Lower lobe of right lung (tissue), 2 donors: ENCODE data around the gene SAPCD1. TPM values are rescaled to one million over a fixed set of nuclear protein-coding genes. Genes with fewer than 3 reads are reported as not detected.

ENCODE experiments used
- ATAC-seq, 2 donors: fragments of 200-7000 bp; cut with Tn5 transposase; one replicate each; pipeline ENCODE4 v1.9.1; 2020 to 2022; ENCODE audit warnings: mild to moderate bottlenecking in 2 of 2, moderate library complexity in 2 of 2
- DNase-seq: peaks from one replicate; pipeline ENCODE4 v3.0.0-alpha.2; 2020
- H3K27ac ChIP-seq: fragments of 200-600 bp; one replicate; pipeline ENCODE4 v1.8.0; 2022
- H3K27me3 ChIP-seq: fragments of 200-600 bp; one replicate; pipeline ENCODE4 v1.8.0; 2022; ENCODE audit warnings: low read depth
- H3K36me3 ChIP-seq: fragments of 200-600 bp; one replicate; pipeline ENCODE4 v1.8.0; 2022; ENCODE audit warnings: mild to moderate bottlenecking
- H3K4me1 ChIP-seq: fragments of 200-600 bp; one replicate; pipeline ENCODE4 v1.8.0; 2022
- H3K4me3 ChIP-seq: fragments of 200-600 bp; one replicate; pipeline ENCODE4 v1.8.0; 2022; ENCODE audit warnings: mild to moderate bottlenecking
- H3K9me3 ChIP-seq: fragments of 200-600 bp; one replicate; pipeline ENCODE4 v1.8.0; 2022
- intact Hi-C: fragments of 100-400 bp; cut with DNase I; formaldehyde crosslinking; loops from one replicate; pipeline ENCODE4 v1.11.0; 2022
- total RNA-seq: library from RNA; stranded (reverse); fragmentation: NEBNext Ultra II Directional; extraction: Animal tissue kit (Norgen Biotek cat#: 25700); gene quantifications from one replicate; pipeline ENCODE4 v1.2.1, GENCODE V29; 2021
- TF ChIP-seq, protein P1 (sequence below): fragments of 200-600 bp; IDR thresholded peaks from one replicate; pipeline ENCODE4 v1.8.0; 2022; ENCODE audit warnings: antibody characterized with exemption, mild to moderate bottlenecking
- donor health status: DM: no; HTN: yes; CAD: no; lungs with severe emphysema.

The SAPCD1 gene
- total RNA-seq, 1 donor from 2014 or later, result 1.2 TPM

DNA sequence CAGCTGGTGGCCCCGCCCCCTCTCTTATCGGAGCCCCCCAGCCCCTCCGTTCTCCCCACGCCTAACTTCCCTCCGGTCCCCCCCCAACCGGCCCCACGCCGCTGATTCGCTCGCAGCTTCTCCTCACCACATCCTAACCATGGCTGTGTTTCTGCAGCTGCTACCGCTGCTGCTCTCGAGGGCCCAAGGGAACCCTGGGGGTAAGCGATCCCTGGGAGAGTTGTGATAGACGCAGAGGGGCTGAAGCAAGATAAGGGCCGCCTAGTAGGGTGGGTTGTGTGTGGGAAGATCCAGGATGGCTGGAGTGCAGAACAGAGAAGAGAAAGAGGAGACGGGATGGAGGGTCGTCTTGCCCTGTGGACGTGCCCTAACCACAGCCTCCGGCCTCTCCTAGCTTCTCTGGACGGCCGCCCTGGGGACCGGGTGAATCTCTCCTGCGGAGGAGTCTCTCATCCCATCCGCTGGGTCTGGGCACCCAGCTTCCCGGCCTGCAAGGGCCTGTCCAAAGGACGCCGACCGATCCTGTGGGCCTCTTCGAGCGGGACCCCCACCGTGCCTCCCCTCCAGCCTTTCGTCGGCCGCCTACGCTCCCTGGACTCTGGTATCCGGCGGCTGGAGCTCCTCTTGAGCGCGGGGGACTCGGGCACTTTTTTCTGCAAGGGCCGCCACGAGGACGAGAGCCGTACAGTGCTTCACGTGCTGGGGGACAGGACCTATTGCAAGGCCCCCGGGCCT is 39.0 kb upstream of the SAPCD1 start, which contains the start of gene MPIG6B:
MPIG6B (plus strand) TSS at position 129 of the 735 bp plus-strand sequence; CDS start at position 140, 11 bp downstream.
- Histone ChIP-seq H3K36me3 (peaks cover 22% of the 10 kb centered on the region), H3K4me1 (peaks cover 30% of the 10 kb centered on the region), H3K9me3 (no peaks in the 10 kb centered on the region), H3K4me3 (no peak within 1 kb of the TSS), H3K27me3 (no peaks in the 10 kb centered on the region), H3K27ac (no peak within 1 kb of the TSS)
- TF ChIP-seq, protein P1, sequence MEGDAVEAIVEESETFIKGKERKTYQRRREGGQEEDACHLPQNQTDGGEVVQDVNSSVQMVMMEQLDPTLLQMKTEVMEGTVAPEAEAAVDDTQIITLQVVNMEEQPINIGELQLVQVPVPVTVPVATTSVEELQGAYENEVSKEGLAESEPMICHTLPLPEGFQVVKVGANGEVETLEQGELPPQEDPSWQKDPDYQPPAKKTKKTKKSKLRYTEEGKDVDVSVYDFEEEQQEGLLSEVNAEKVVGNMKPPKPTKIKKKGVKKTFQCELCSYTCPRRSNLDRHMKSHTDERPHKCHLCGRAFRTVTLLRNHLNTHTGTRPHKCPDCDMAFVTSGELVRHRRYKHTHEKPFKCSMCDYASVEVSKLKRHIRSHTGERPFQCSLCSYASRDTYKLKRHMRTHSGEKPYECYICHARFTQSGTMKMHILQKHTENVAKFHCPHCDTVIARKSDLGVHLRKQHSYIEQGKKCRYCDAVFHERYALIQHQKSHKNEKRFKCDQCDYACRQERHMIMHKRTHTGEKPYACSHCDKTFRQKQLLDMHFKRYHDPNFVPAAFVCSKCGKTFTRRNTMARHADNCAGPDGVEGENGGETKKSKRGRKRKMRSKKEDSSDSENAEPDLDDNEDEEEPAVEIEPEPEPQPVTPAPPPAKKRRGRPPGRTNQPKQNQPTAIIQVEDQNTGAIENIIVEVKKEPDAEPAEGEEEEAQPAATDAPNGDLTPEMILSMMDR, result no peak
- intact Hi-C loops, result no loop called here
- DNase-seq, result no peak
- no peak for ATAC-seq

DNA sequence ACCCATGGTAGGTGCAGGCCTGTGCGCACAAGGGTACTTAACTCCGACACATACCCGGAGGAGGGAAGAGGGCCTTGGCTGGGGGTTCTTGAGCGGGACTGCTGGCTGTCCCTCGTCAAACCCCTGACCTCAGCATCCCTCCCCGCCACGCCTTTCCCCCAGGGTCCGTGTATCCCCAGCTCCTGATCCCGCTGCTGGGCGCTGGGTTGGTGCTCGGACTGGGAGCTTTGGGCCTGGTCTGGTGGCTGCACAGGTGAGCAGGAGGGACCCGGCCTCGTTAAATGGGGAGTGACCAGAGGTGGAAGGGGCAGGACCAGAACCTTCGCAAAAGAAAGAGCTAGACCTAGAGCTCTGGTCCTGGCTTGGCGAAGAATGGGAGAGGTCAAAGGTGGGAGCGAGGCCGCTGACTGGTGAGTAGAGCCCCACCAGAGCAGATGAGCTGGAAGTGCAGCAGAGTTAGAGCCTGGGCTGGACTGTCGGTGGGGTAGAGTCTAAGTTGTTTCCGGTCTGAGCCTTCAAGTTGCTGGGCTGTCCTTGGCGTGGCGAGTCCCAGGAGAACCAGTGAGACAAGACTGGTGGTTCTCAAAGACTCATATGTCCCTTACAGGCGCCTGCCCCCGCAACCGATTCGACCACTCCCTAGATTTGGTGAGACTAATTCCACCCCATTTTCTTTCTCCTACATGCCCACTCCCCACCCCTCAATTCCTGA is 38.3 kb upstream of the SAPCD1 start:
- Histone ChIP-seq H3K9me3 (no peaks in the 10 kb centered on the region), H3K27ac (no peak overlapping the region), H3K4me1 (peaks cover 36% of the 10 kb centered on the region), H3K4me3 (no peak overlapping the region), H3K27me3 (no peaks in the 10 kb centered on the region), H3K36me3 (peaks cover 22% of the 10 kb centered on the region)
- intact Hi-C loops, result no loop called here
- TF ChIP-seq, protein P1, result no peak
- no peak for DNase-seq
- ATAC-seq, result no peak

DNA sequence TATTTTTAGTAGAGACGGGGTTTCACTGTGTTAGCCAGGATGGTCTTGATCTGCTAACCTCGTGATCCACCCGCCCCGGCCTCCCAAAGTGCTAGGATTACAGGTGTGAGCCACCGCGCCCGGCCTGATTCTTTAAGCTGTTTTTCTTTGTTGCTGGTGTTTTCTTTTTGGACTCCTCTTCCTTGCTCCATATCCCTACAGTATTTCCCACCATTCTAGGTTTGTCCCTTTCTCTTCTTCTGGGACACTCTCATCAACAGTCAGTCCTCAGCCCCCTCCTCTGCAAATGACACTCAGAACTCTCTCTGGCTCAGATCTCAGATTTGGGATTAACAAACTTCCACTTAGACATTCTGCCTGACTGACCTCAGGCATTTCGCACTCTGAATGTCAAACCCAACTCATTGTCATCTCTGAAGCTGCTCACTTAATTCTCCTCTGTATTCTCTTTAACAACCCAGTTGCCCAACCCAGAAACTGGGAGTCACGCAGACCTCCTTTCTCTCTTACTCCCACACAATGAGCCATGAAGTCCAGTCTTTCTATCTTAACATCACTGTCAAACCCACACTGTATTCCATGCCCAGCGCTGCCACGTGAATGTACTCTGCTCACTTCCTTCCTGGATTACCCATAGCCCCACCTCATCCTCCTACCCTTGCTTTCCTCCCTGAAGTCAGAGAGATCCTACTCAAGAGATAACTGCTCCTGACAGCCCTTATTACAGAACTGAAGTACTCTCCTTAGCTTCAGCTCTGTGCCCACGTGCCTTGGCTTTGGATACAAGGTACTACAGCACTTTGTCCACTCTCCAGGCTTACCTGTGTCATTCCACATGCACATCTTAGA is 36.7 kb upstream of the SAPCD1 start:
- Histone ChIP-seq H3K36me3 (peaks cover 27% of the 10 kb centered on the region), H3K4me1 (peaks cover 43% of the 10 kb centered on the region), H3K27me3 (no peaks in the 10 kb centered on the region), H3K27ac (peak overlapping the region; percentile 93), H3K9me3 (no peaks in the 10 kb centered on the region), H3K4me3 (no peak overlapping the region)
- TF ChIP-seq, protein P1, result no peak
- intact Hi-C loops, result no loop called here
- DNase-seq (no peak), ATAC-seq (no peak)

DNA sequence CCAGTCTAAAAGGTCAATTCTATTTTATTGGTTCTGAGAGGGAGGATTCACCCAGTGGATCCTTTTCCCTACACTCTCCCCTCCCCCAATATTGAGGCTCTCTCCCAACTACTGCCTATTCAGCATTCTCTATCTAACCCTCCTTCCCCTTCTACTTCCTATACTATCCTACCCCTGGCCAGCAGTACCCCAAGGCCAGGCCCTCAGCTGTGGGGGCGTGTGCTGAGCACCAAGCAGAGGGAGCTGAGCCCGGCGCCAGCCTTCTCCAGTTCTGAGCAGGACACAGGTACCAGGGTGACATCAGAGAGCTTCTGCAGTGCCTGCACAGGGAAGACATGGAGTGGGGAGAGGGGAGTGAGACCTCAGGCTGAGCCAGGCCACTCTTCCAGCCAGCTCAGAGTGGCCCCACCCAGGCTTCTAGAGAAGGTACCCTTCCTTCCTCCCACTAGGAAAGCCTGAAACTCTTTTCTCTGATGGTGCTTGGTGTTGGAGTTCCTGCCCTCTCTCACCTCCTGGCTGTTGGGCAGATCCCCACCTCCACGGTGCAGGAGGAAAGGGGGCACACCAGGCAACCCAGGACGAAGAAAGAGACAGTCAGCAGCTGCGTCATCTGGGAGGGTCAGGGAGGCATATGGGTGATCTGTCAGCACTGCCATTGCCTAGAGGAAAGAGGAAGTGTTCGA is 35.3 kb upstream of the SAPCD1 start:
- H3K9me3 ChIP-seq, result no peaks in the 10 kb centered on the region
- TF ChIP-seq, protein P1, result no peak
- H3K36me3 ChIP-seq, result peaks cover 41% of the 10 kb centered on the region
- ATAC-seq (peak in 1 of 2 donors; percentile 37), DNase-seq (no peak)
- no peaks in the 10 kb centered on the region for H3K27me3 ChIP-seq
- intact Hi-C loops, result no loop called here
- H3K4me3 ChIP-seq, result peak overlapping the region; percentile 91
- peak overlapping the region; percentile 93 for H3K27ac ChIP-seq
- H3K4me1 ChIP-seq, result peaks cover 54% of the 10 kb centered on the region
